ENCODE data around the gene ISYNA1. TPM values are rescaled to one million over a fixed set of nuclear protein-coding genes. Genes with fewer than 3 reads are reported as not detected.

ISYNA1 gene
- polyA plus RNA-seq (ENCODE audit: insufficient read length in 4 of 4): 100 to 1,000 TPM in 3 of 4 donors, 10 to 100 TPM in 1; 85.7 to 154 (median 134) TPM

GRCh38 chr19:18437491-18438330 lies at the start of gene ISYNA1:
Gene ISYNA1, minus strand, starts transcription at chr19:18438133. Its CDS starts 154 bp downstream, at chr19:18437979.
- DNase-seq (ENCODE audit: low read depth in 4 of 4, low spot score in 2 of 4): no peak

- no peak for DNase-seq (ENCODE audit: low read depth in 4 of 4, low spot score in 2 of 4)
These were observed 48.8 kb upstream of the ISYNA1 start for GRCh38 chr19:18486746-18487145.

GRCh38 chr19:18484992-18485391 lies 47.1 kb upstream of the ISYNA1 start:
- no peak for DNase-seq (ENCODE audit: low read depth in 4 of 4, low spot score in 2 of 4)

GRCh38 chr19:18483119-18483890 lies 45.4 kb upstream of the ISYNA1 start:
- no peak for DNase-seq (ENCODE audit: low read depth in 4 of 4, low spot score in 2 of 4)

- DNase-seq (ENCODE audit: low read depth in 4 of 4, low spot score in 2 of 4): no peak
These were observed 43.7 kb upstream of the ISYNA1 start for GRCh38 chr19:18481505-18482222.

- DNase-seq (ENCODE audit: low read depth in 4 of 4, low spot score in 2 of 4): no peak
These were observed 42.2 kb upstream of the ISYNA1 start for GRCh38 chr19:18480006-18480691.

- no peak for DNase-seq (ENCODE audit: low read depth in 4 of 4, low spot score in 2 of 4)
These were observed 40.8 kb upstream of the ISYNA1 start for GRCh38 chr19:18478545-18479311.

GRCh38 chr19:18477974-18478373 lies 40.0 kb upstream of the ISYNA1 start:
- DNase-seq (ENCODE audit: low read depth in 4 of 4, low spot score in 2 of 4): no peak

GRCh38 chr19:18477042-18477779 lies 39.3 kb upstream of the ISYNA1 start:
- no peak for DNase-seq (ENCODE audit: low read depth in 4 of 4, low spot score in 2 of 4)

GRCh38 chr19:18476507-18477041 lies 38.6 kb upstream of the ISYNA1 start:
- no peak for DNase-seq (ENCODE audit: low read depth in 4 of 4, low spot score in 2 of 4)

GRCh38 chr19:18475762-18476331 lies 37.9 kb upstream of the ISYNA1 start:
- DNase-seq (ENCODE audit: low read depth in 4 of 4, low spot score in 2 of 4): no peak

- DNase-seq (ENCODE audit: low read depth in 4 of 4, low spot score in 2 of 4): no peak
These were observed 37.1 kb upstream of the ISYNA1 start for GRCh38 chr19:18475004-18475453.

- no peak for DNase-seq (ENCODE audit: low read depth in 4 of 4, low spot score in 2 of 4)
These were observed 36.5 kb upstream of the ISYNA1 start for GRCh38 chr19:18474366-18474887.

GRCh38 chr19:18473706-18474087 lies 35.8 kb upstream of the ISYNA1 start:
- DNase-seq (ENCODE audit: low read depth in 4 of 4, low spot score in 2 of 4): no peak

- DNase-seq (ENCODE audit: low read depth in 4 of 4, low spot score in 2 of 4): no peak
These were observed 35.2 kb upstream of the ISYNA1 start for GRCh38 chr19:18473003-18473705.

GRCh38 chr19:18470787-18471186 lies 32.9 kb upstream of the ISYNA1 start:
- DNase-seq (ENCODE audit: low read depth in 4 of 4, low spot score in 2 of 4): no peak

GRCh38 chr19:18469069-18469846 lies 31.3 kb upstream of the ISYNA1 start:
- DNase-seq (ENCODE audit: low read depth in 4 of 4, low spot score in 2 of 4): no peak

Measured in left renal cortex interstitium (tissue), 4 donors.